BLaER1 (cell line): Measurements from ENCODE around the gene C5orf52.

Source experiments
- H3K27ac ChIP-seq: shearing (Covaris generic); formaldehyde crosslinking; 2 replicates; pipeline ENCODE4 v1.8.1; 2022
- H3K27me3 ChIP-seq: shearing (Covaris generic); formaldehyde crosslinking; 2 replicates; pipeline ENCODE4 v1.8.1; 2022
- H3K36me3 ChIP-seq: shearing (Covaris generic); formaldehyde crosslinking; 2 replicates; pipeline ENCODE4 v1.8.1; 2022
- H3K4me1 ChIP-seq: shearing (Covaris generic); formaldehyde crosslinking; 2 replicates; pipeline ENCODE4 v1.8.1; 2022
- H3K4me2 ChIP-seq: shearing (Covaris generic); formaldehyde crosslinking; 2 replicates; pipeline ENCODE4 v1.8.1; 2022
- H3K4me3 ChIP-seq: shearing (Covaris generic); formaldehyde crosslinking; 2 replicates; pipeline ENCODE4 v1.8.1; 2022
- H3K9ac ChIP-seq: shearing (Covaris generic); formaldehyde crosslinking; 2 replicates; pipeline ENCODE4 v1.8.1; 2022
- H3K9me3 ChIP-seq: shearing (Covaris generic); formaldehyde crosslinking; 2 replicates; pipeline ENCODE4 v1.8.1; 2022
- H4K20me1 ChIP-seq: shearing (Covaris generic); formaldehyde crosslinking; 2 replicates; pipeline ENCODE4 v1.8.1; 2022
- Cebpa-rat ChIP-seq: shearing (Covaris generic); IDR thresholded peaks from 2 replicates; pipeline ENCODE4 v1.8.1; 2022

C5orf52 gene

DNA sequence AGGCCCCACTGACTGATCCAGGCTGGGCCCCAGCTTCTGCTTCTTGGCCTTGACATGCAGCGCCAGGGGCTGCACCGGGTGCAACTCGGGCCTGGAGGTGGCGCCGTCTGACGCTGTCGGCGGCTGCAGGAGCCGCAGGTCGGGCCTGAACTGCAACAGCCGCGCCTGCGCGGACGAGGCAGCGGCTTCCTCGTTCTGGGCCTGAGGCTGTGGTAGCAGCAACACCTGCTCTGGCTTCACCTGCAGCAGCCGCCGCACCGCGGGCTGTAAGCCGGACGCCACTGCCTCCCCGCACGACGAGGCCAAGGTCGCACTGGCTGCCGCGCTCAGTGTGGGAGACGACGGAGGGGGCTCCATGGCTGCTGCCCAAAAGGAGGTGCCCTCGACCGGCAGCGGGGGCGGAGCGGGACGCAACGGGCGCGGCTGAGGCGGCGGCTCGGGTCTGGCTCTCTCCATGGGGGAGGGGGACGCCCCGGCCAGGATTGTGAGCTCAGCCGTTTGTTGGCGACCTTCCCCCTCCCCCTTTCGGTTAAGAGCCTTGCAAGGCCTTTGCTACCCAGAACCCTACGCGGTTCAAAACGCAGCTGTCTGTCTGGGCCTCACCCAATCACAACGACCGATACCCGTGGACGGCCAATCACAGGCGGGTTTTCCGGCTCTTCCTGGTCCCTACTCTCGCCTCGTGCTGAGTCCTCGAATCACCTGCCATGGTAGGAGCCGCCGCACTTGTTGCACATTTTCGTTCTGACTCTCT, 19.5 kb upstream of the C5orf52 start:
- H3K4me2 ChIP-seq = no peak overlapping the region
- H3K27me3 ChIP-seq = no peaks in the 10 kb centered on the region
- H3K4me3 ChIP-seq = 0 out of 2 replicates have a peak overlapping the region, but pooled peaks have one; percentile 15
- peaks cover 60% of the 10 kb centered on the region for H3K9me3 ChIP-seq
- TF ChIP-seq Cebpa-rat = no peak
- no peaks in the 10 kb centered on the region for H4K20me1 ChIP-seq
- H3K27ac ChIP-seq = no peak overlapping the region
- no peak overlapping the region for H3K9ac ChIP-seq
- no peaks in the 10 kb centered on the region for H3K36me3 ChIP-seq
- H3K4me1 ChIP-seq = peaks cover 7% of the 10 kb centered on the region; the same call in 1 of the 2 replicates

DNA sequence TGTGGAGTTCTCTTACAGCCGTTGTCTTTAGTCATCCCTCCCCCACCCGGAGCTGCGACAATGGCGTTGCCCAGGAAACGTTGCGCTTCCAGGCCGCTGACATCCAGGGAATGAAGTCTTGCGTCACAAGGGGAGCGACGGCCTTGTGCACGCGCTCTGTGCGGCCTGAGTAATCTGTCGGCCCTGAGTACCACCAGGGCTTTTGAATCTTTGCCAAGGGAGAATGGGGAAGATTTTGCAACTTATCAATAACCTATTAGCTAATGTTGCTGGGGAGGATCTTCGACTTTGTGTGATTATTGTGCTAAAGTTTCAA, 19.0 kb upstream of the C5orf52 start, which contains the start of gene SOX30:
Gene SOX30, minus strand, starts transcription at position 62 of the 316 bp plus-strand sequence. CDS start 360 bp downstream, outside the sequence.
- TF ChIP-seq Cebpa-rat = no peak
- no peak within 1 kb of the TSS for H3K27ac ChIP-seq
- no peaks in the 10 kb centered on the region for H4K20me1 ChIP-seq
- H3K9me3 ChIP-seq = peaks cover 65% of the 10 kb centered on the region
- 0 out of 2 replicates have a peak within 1 kb of the TSS, but pooled peaks have one; percentile 15 for H3K4me3 ChIP-seq
- H3K9ac ChIP-seq = no peak within 1 kb of the TSS
- no peak within 1 kb of the TSS for H3K4me2 ChIP-seq
- H3K27me3 ChIP-seq = no peaks in the 10 kb centered on the region
- peaks cover 7% of the 10 kb centered on the region; the same call in 1 of the 2 replicates for H3K4me1 ChIP-seq
- H3K36me3 ChIP-seq = no peaks in the 10 kb centered on the region

DNA sequence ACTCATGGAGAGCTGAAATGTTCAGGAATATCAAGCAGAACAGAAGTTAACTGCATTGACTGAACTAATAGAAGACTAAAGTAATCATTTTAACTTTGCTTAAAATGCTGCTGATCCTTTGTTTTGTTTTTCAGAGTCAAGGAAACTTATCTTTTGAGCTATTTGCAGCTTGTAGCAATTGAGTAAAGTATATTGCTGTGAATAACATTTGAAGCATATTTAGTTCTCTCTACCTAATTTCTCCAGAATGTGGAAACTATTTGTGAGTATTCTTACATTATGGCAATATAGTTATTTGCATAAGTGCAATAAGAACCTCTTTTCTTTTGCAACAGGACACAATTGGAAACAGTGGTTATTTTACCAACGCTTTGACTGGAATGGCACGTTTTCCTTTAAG, 13.8 kb upstream of the C5orf52 start:
- Histone ChIP-seq H3K4me2 (no peak overlapping the region), H3K36me3 (no peaks in the 10 kb centered on the region), H3K27ac (no peak overlapping the region), H3K27me3 (no peaks in the 10 kb centered on the region), H3K4me1 (peaks cover 3% of the 10 kb centered on the region), H3K9ac (no peak overlapping the region), H4K20me1 (no peaks in the 10 kb centered on the region), H3K4me3 (no peak overlapping the region), H3K9me3 (peaks cover 84% of the 10 kb centered on the region)
- no peak for TF ChIP-seq Cebpa-rat

DNA sequence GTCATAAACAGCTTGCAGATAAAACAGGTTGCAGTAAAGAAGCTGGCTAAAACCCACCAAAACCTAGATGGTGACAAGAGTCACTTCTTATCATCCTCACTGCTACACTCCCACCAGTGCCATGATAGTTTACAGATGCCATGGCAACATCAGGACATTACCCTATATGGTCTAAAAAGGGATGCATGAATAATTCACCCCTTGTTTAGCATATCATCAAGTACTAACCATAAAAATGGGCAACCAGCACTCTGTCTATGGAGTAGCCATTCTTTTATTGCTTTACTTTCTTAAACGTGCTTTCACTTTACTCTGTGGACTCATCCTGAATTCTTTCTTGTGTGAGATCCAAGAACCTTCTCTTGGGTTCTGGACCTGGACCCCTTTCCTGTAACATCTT, 12.4 kb upstream of the C5orf52 start:
- TF ChIP-seq Cebpa-rat = no peak
- Histone ChIP-seq H3K9ac (no peak overlapping the region), H3K9me3 (peaks cover 70% of the 10 kb centered on the region), H3K36me3 (no peaks in the 10 kb centered on the region), H3K27ac (no peak overlapping the region), H4K20me1 (no peaks in the 10 kb centered on the region), H3K4me1 (peaks cover 7% of the 10 kb centered on the region), H3K27me3 (no peaks in the 10 kb centered on the region), H3K4me3 (no peak overlapping the region), H3K4me2 (no peak overlapping the region)

DNA sequence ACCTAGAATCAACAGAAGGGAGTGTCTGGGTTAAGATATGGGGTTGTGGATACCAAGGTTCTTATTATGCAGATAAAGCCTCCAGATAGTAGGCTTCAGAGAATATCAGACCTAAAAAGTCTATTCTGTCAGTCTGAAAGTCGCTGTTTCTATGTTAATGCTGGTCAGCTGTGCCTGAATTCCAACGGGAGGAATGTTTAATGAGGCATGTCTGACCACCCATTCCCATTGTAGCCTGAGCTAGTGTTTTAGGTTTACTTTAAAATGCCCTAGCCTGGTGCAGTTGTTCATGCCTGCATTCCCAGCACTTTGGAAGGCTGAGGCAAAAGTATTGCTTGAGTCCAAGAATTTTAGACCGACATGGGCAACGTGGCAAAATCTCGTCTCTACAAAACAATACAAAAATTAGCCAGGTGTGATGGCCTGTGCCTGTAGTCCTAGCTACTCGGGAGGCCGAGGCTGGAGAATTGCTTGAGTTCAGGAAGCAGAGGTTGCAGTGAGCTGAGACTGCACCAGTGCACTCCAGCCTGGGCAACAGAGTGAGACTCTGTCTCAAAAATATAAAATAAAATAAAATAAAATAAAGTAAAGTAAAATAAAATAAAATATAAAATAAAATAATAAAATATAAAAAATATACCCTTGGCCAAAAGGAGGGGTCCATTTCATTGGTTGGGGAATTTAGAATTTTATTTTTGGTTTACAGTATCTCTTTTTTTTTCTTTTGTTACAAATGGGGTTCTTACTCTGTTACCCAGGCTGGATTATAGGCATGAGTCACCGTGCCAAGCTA, 11.3 kb upstream of the C5orf52 start:
- no peaks in the 10 kb centered on the region for H3K36me3 ChIP-seq
- no peak overlapping the region for H3K9ac ChIP-seq
- H3K27me3 ChIP-seq = no peaks in the 10 kb centered on the region
- peaks cover 7% of the 10 kb centered on the region for H3K4me1 ChIP-seq
- H4K20me1 ChIP-seq = no peaks in the 10 kb centered on the region
- H3K9me3 ChIP-seq = peaks cover 58% of the 10 kb centered on the region
- H3K27ac ChIP-seq = no peak overlapping the region
- TF ChIP-seq Cebpa-rat = no peak
- H3K4me3 ChIP-seq = no peak overlapping the region
- no peak overlapping the region for H3K4me2 ChIP-seq

DNA sequence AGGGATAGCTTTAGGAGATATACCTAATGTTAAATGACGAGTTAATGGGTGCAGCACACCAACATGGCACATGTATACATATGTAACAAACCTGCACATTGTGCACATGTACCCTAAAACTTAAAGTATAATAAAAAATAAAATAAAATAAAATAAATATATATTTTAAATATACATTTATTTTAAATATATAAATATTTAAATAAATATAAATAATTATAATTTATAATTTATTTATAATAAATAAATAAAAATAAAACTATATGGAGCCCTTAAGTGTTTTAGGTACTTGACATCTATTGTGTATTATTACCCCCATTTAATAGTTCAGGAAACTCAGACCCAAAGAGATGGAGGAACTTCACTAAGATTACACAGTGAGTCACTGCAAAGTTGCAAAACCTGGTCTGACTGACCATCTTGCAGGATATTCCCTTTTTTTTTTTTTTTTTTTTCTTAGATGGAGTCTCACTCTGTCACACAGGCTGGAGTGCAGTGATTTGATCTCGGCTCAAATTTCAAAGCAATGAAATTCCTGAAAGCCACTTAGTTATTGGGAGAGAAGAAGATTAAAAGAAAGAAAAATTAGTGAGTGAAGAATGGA, 5.8 kb upstream of the C5orf52 start:
- Histone ChIP-seq H3K27ac (no peak overlapping the region), H3K36me3 (no peaks in the 10 kb centered on the region), H3K4me3 (no peak overlapping the region), H3K9ac (no peak overlapping the region), H4K20me1 (no peaks in the 10 kb centered on the region), H3K9me3 (peaks cover 7% of the 10 kb centered on the region), H3K27me3 (peaks cover 6% of the 10 kb centered on the region), H3K4me1 (peaks cover 7% of the 10 kb centered on the region), H3K4me2 (no peak overlapping the region)
- no peak for TF ChIP-seq Cebpa-rat

DNA sequence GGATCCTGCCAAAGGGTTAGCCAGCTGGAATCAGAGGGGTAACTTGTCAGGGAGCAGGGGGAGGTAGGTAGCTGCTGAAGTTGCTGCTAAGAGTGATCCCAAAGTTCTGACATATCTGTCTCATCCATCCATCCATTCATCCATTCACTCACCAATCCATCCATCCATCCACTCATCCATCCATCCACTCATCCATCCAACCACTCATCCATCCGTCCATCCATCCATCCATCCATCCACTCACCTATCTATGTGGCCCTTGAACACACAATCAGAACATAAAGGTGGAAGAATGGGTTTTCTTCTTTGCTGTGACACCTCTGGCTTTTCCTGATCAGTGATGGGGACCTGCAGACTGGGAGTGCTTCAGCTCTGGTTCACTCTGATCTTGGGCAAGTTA, 3.0 kb upstream of the C5orf52 start:
- no peak overlapping the region for H3K27ac ChIP-seq
- H3K9me3 ChIP-seq = peaks cover 25% of the 10 kb centered on the region
- no peaks in the 10 kb centered on the region for H4K20me1 ChIP-seq
- H3K4me2 ChIP-seq = no peak overlapping the region
- H3K36me3 ChIP-seq = no peaks in the 10 kb centered on the region
- H3K4me1 ChIP-seq = no peaks in the 10 kb centered on the region; the same call in 1 of the 2 replicates
- H3K9ac ChIP-seq = no peak overlapping the region
- H3K27me3 ChIP-seq = peaks cover 22% of the 10 kb centered on the region
- H3K4me3 ChIP-seq = no peak overlapping the region
- no peak for TF ChIP-seq Cebpa-rat

DNA sequence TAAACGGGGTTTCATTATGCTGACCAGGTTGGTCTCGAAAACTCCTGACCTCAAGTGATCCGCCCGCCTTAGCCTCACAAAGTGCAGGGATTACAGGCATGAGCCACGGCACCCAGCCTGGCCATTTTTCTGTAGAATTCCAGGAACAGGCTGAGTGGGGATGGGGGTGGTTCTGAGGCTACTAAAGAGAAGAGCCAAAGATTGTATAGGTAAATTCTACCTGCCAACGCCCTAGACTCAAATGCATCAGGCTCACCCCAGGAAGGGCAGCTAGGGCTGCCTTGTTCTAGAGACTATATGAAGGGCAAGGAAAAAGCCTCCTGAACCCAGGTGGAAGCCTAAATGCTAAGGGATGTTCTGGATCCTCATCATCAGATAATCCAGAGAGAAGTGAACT, 1.6 kb upstream of the C5orf52 start:
- TF ChIP-seq Cebpa-rat = no peak
- Histone ChIP-seq H3K4me2 (no peak overlapping the region), H3K9me3 (peaks cover 25% of the 10 kb centered on the region), H3K4me3 (no peak overlapping the region), H3K9ac (no peak overlapping the region), H3K27ac (no peak overlapping the region), H3K4me1 (no peaks in the 10 kb centered on the region; the same call in 1 of the 2 replicates), H3K27me3 (peaks cover 22% of the 10 kb centered on the region), H4K20me1 (no peaks in the 10 kb centered on the region), H3K36me3 (no peaks in the 10 kb centered on the region)

DNA sequence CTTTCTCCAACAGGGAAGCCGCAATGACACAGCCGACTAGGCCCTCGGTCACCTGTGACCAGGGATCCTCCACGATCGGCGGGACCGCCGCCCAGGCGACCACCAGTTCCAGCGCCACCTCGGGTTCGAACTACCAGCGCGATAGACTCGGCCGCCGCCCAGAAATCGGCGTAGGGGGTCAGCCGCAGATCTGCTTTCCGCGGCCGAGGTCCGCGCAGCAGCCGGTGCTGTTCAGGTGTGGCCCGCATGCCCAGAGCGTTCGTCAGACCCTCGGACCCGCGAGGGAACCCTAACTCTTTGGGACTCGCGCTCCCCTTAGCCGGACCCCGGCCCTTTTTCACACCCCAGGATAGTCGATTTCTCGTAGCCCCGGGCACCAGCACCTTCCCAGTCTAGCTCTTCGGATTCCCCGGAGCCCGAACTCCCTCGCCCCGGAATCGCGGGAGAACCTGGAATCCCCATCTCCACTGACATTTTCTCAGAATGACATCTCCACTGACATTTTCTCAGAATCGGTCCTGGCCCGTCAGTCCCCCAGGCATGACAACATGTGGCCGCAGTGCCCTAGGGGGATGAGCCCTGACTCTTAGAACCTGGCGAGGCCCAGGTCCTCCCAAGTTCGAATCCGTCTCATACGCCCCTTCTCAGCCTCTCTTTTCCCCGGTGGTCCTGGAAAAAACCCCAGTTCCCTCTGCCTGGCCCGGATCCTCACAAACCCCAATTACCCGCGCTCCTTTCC, 428 bp downstream of the C5orf52 start:
- Histone ChIP-seq H3K4me3 (peak overlapping the region; percentile 50), H3K9me3 (peaks cover 25% of the 10 kb centered on the region), H3K9ac (no peak overlapping the region), H3K27ac (no peak overlapping the region), H3K4me2 (no peak overlapping the region), H3K36me3 (no peaks in the 10 kb centered on the region), H3K4me1 (no peaks in the 10 kb centered on the region; the same call in 1 of the 2 replicates), H4K20me1 (no peaks in the 10 kb centered on the region), H3K27me3 (peaks cover 22% of the 10 kb centered on the region)
- no peak for TF ChIP-seq Cebpa-rat
